HCT116 (cell line): Measurements from ENCODE around the gene HIGD2A. TPM values are rescaled to one million over a fixed set of nuclear protein-coding genes. Genes with fewer than 3 reads are reported as not detected.

Experiments used
- ATAC-seq: fragments of 200-7000 bp; cut with Tn5 transposase; 2 replicates; pipeline ENCODE4 v1.9.1; 2020; ENCODE audit warnings: mild to moderate bottlenecking, moderate library complexity
- BruUV-seq: library from RNA; stranded (reverse); fragments of 400-500 nt; replicated peaks from 2 replicates; lab custom pipeline; 2021; lab: Mats Ljungman, UMichigan
- CTCF ChIA-PET: fragments of 300-600 bp; sonication (Branson Sonifier 250); formaldehyde crosslinking; loops from one replicate; lab custom pipeline; 2021; ENCODE audit warnings: antibody characterized with exemption; lab: Charles Lee
- POLR2A ChIA-PET: fragments of 300-600, 350-600 bp; sonication (Branson Sonifier 250); formaldehyde crosslinking; loops from one replicate; lab custom pipeline; 2021; ENCODE audit warnings: antibody characterized with exemption; lab: Charles Lee
- RAD21 ChIA-PET, 2 experiments: fragments of 300-600 bp; sonication (Branson Sonifier 250); formaldehyde crosslinking; loops; one replicate each; lab custom pipeline; 2023; ENCODE audit warnings: low total read pairs in 2 of 2; ENCODE audit not compliant: uncharacterized antibody in 2 of 2, unreplicated experiment in 2 of 2, low non-redundant PET in 1 of 2; lab: Charles Lee
- DNase-seq: peaks from one replicate; pipeline ENCODE4 v3.0.0-alpha.2; 2010; ENCODE audit warnings: low read depth, low spot score
- H2AFZ ChIP-seq: fragments of 200-600 bp; shearing (Covaris generic), sonication (generic); 2 replicates; pipeline ENCODE4 v1.6.1; 2017; ENCODE audit warnings: low read depth, mixed run types, mixed read lengths, antibody characterized with exemption, low read length; ENCODE audit not compliant: poor library complexity, severe bottlenecking
- H3K27ac ChIP-seq: 2 replicates; pipeline ENCODE4 v1.5.1; 2012; ENCODE audit warnings: low read depth, low read length
- H3K27me3 ChIP-seq: fragments of 200-600 bp; sonication (generic); 2 replicates; pipeline ENCODE4 v1.6.1; 2016; ENCODE audit warnings: mixed run types, low read length, mixed read lengths; ENCODE audit not compliant: insufficient read depth
- H3K36me3 ChIP-seq, 2 experiments: fragments of 200-500 bp in 1 of 2; fragments of 200-600 bp in 1 of 2; sonication (Bioruptor generic) in 1 of 2; sonication (generic) in 1 of 2; 2 replicates each; pipeline versions ENCODE4 v1.5.1 to v1.6.1; 2014 to 2016; ENCODE audit warnings: low read length in 2 of 2, inconsistent platforms in 1 of 2, mixed read lengths in 1 of 2, mixed run types in 1 of 2; ENCODE audit not compliant: insufficient read depth in 2 of 2, control insufficient read depth in 1 of 2
- H3K4me1 ChIP-seq, 2 experiments: fragments of 200-600 bp in 1 of 2; sonication (generic) in 1 of 2; 2 replicates each; pipeline versions ENCODE4 v1.5.1 to v1.6.1; 2012 to 2017; ENCODE audit warnings: low read length in 2 of 2, inconsistent platforms in 1 of 2, mild to moderate bottlenecking in 1 of 2, mixed read lengths in 1 of 2, mixed run types in 1 of 2, moderate library complexity in 1 of 2; ENCODE audit not compliant: insufficient read depth in 2 of 2, control insufficient read depth in 1 of 2
- H3K4me2 ChIP-seq: fragments of 200-600 bp; sonication (generic); 2 replicates; pipeline ENCODE4 v1.6.1; 2017; ENCODE audit warnings: mixed run types, low read length, mixed read lengths
- H3K4me3 ChIP-seq, 2 experiments: fragments of 200-600 bp in 1 of 2; sonication (generic) in 1 of 2; replicated peaks in 1 of 2; 2 replicates each; pipeline ENCODE4 v1.5.1; 2011 to 2016; ENCODE audit warnings: low read length in 2 of 2, control low read depth in 1 of 2, low read depth in 1 of 2, mild to moderate bottlenecking in 1 of 2, mixed read lengths in 1 of 2, mixed run types in 1 of 2
- H3K79me2 ChIP-seq: fragments of 200-600 bp; sonication (generic); 2 replicates; pipeline ENCODE4 v1.6.1; 2017; ENCODE audit warnings: mild to moderate bottlenecking, mixed run types, low read length, moderate library complexity, mixed read lengths; ENCODE audit not compliant: insufficient read depth
- H3K9ac ChIP-seq: fragments of 200-600 bp; sonication (generic); 2 replicates; pipeline ENCODE4 v1.6.1; 2016; ENCODE audit warnings: low read length, mixed read lengths
- H3K9me2 ChIP-seq: fragments of 200-600 bp; sonication (generic), shearing (Covaris generic); 2 replicates; pipeline ENCODE4 v1.6.1; 2017; ENCODE audit warnings: mixed run types, mild to moderate bottlenecking, moderate library complexity; ENCODE audit not compliant: insufficient read depth
- H3K9me3 ChIP-seq, 2 experiments: fragments of 200-500 bp in 1 of 2; fragments of 200-600 bp in 1 of 2; sonication (Bioruptor generic) in 1 of 2; sonication (generic) in 1 of 2; 2 replicates each; pipeline ENCODE4 v1.6.1; 2014 to 2017; ENCODE audit warnings: low read length in 2 of 2, mixed read lengths in 2 of 2, inconsistent platforms in 1 of 2, low read depth in 1 of 2, mild to moderate bottlenecking in 1 of 2, mixed run types in 1 of 2, moderate library complexity in 1 of 2; ENCODE audit not compliant: control insufficient read depth in 1 of 2, insufficient read depth in 1 of 2
- H4K20me1 ChIP-seq: fragments of 200-600 bp; sonication (generic), shearing (Covaris generic); 2 replicates; pipeline ENCODE4 v1.6.1; 2017; ENCODE audit warnings: mixed run types, mild to moderate bottlenecking, moderate library complexity; ENCODE audit not compliant: insufficient read depth
- ATF3 ChIP-seq: IDR thresholded peaks from 2 replicates; pipeline ENCODE4 v1.6.1; 2012
- CEBPB ChIP-seq: IDR thresholded peaks from 2 replicates; pipeline ENCODE4 v1.6.1; 2012; ENCODE audit warnings: low read depth
- EGR1 ChIP-seq: IDR thresholded peaks from 2 replicates; pipeline ENCODE4 v1.6.1; 2012; ENCODE audit warnings: low read depth
- ELF1 ChIP-seq: IDR thresholded peaks from 2 replicates; pipeline ENCODE4 v1.6.1; 2012; ENCODE audit warnings: low read depth, borderline replicate concordance
- EZH2phosphoT487 ChIP-seq: fragments of 200-600 bp; IDR thresholded peaks from 2 replicates; pipeline ENCODE4 v1.6.1; 2018; ENCODE audit warnings: antibody characterized with exemption, borderline replicate concordance
- FOSL1 ChIP-seq: IDR thresholded peaks from 2 replicates; pipeline ENCODE4 v1.6.1; 2012; ENCODE audit warnings: low read depth
- MAX ChIP-seq: IDR thresholded peaks from 2 replicates; pipeline ENCODE4 v1.6.1; 2012
- POLR2A ChIP-seq: IDR thresholded peaks from 2 replicates; pipeline ENCODE4 v1.7.0; 2011; ENCODE audit warnings: borderline replicate concordance; ENCODE audit not compliant: insufficient read depth, insufficient read length; ENCODE audit errors: extremely low read depth
- RAD21 ChIP-seq: IDR thresholded peaks from 2 replicates; pipeline ENCODE4 v1.6.1; 2012; ENCODE audit warnings: low read depth, mild to moderate bottlenecking
- SRF ChIP-seq: IDR thresholded peaks from 2 replicates; pipeline ENCODE4 v1.6.1; 2012; ENCODE audit warnings: low read depth
- intact Hi-C: fragments of 100-400 bp; cut with micrococcal nuclease; formaldehyde crosslinking; loops from 2 replicates; pipeline ENCODE4 v1.10.0; 2022
- total RNA-seq: library from RNA; stranded (reverse); gene quantifications from one replicate; pipeline ENCODE4 v1.2.1, GENCODE V29; 2021; ENCODE audit not compliant: unreplicated experiment

Gene HIGD2A
- total RNA-seq, 1 experiment from 2014 or later: 130 TPM

DNA sequence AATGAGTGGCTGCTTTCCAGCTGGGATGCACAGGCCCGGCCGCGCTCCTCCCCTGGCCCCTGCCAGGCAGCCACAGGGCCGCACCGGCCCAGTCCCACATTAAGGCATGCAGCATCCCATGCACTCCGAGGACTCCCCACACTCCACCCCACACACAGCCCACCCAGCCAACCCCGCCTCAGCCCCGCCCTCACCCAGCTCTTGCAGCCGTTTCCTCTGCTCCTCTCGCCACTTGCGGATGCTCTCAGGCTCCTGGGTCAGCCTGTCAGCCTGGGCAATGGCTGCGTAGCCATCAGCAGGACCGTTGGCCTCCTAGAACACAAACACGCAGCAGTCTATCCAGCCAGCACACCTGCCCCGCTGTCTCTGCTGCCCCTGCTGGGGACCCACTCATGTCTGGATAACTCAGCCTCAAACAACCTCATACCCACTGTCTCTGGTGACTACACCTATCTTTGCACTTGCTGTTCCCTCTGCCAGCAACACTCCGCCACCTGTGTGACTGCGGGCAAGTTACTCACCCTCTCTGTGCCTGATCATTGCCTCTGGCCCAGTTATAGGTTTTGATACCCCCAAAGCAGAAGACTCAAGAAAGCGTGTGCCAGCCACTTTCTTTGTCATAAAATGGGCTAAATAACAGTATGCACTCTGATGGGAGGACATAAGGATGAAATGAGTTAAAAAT is 9.3 kb downstream of the HIGD2A start:
- no TSS peak for BruUV-seq
- POLR2A ChIA-PET: no interaction called here
- no peak for TF ChIP-seq EGR1
- TF ChIP-seq EZH2phosphoT487: no peak
- Histone ChIP-seq H3K4me3 (no peak overlapping the region), H3K36me3 (no peaks in the 10 kb centered on the region), H3K27ac (no peak overlapping the region), H3K4me2 (no peak overlapping the region), H3K4me1 (peaks cover 13 to 17% of the 10 kb centered on the region in 2 experiments), H3K9me2 (no peaks in the 10 kb centered on the region), H3K79me2 (no peaks in the 10 kb centered on the region; the same call in 1 of the 2 replicates), H3K9ac (no peak overlapping the region), H2AFZ (no peak overlapping the region), H3K9me3 (no peaks in the 10 kb centered on the region), H3K27me3 (no peaks in the 10 kb centered on the region), H4K20me1 (no peaks in the 10 kb centered on the region)
- DNase-seq: no peak
- CTCF ChIA-PET: no interaction called here
- no peak for ATAC-seq
- RAD21 ChIA-PET: no interaction called here
- intact Hi-C loops: no loop called here

GRCh38 chr5:176400382-176401156 is 12.0 kb downstream of the HIGD2A start:
- BruUV-seq: no TSS peak
- Histone ChIP-seq H3K9me3 (no peaks in the 10 kb centered on the region), H3K27ac (0 out of 2 replicates have a peak overlapping the region, but pooled peaks have one; percentile 16), H3K4me2 (peak overlapping the region; percentile 59), H3K4me3 (no peak overlapping the region), H3K4me1 (peaks cover 13 to 26% of the 10 kb centered on the region in 2 experiments)
- peak; percentile 77 for ATAC-seq
- DNase-seq: no peak
- ChIA-PET CTCF (no interaction called here), RAD21 (no interaction called here)
- TF ChIP-seq POLR2A: no peak
- TF ChIP-seq MAX: no peak
- no peak for TF ChIP-seq ELF1
- TF ChIP-seq ATF3: no peak
- TF ChIP-seq CEBPB: no peak
- TF ChIP-seq FOSL1: no peak
- no peak for TF ChIP-seq SRF
- no peak for TF ChIP-seq RAD21
- TF ChIP-seq, all 23 proteins: peak for 0
- Histone ChIP-seq H3K9ac (0 out of 2 replicates have a peak overlapping the region, but pooled peaks have one; percentile 12), H3K27me3 (no peaks in the 10 kb centered on the region), H4K20me1 (no peaks in the 10 kb centered on the region), H3K36me3 (no peaks in the 10 kb centered on the region), H3K79me2 (no peaks in the 10 kb centered on the region), H3K9me2 (no peaks in the 10 kb centered on the region), H2AFZ (no peak overlapping the region)
- POLR2A ChIA-PET: no interaction called here
- intact Hi-C loops: no loop called here
